Measurements from ENCODE around the gene FAM241A.
"Not testable (repeated sequence)": the region's sequence is repeated elsewhere in the genome, so short reads cannot be mapped to it uniquely, and the experiment has no call there.

FAM241A gene

GRCh38 chr4:112140536-112140935 lies 4.7 kb upstream of the FAM241A start:
- no peak for DNase-seq

GRCh38 chr4:112141366-112142138 lies 3.7 kb upstream of the FAM241A start:
- no peak for DNase-seq

- no peak for DNase-seq
Observed at GRCh38 chr4:112142182-112142581, 3.1 kb upstream of the FAM241A start.

- no peak for DNase-seq
Observed at GRCh38 chr4:112143781-112144180, 1.5 kb upstream of the FAM241A start.

GRCh38 chr4:112144546-112145325 lies 518 bp upstream of the FAM241A start:
- no peak for DNase-seq

- no peak for DNase-seq
Observed at GRCh38 chr4:112145790-112146501, 692 bp downstream of the FAM241A start.

- no peak for DNase-seq
Observed at GRCh38 chr4:112146502-112146813, 1.2 kb downstream of the FAM241A start.

GRCh38 chr4:112147697-112148096 lies 2.4 kb downstream of the FAM241A start:
- no peak for DNase-seq

GRCh38 chr4:112150920-112151319 lies 5.7 kb downstream of the FAM241A start:
- DNase-seq: no peak

GRCh38 chr4:112152521-112152920 lies 7.3 kb downstream of the FAM241A start:
- no peak for DNase-seq

- no peak for DNase-seq
Observed at GRCh38 chr4:112153211-112153791, 8.0 kb downstream of the FAM241A start.

- no peak for DNase-seq
Observed at GRCh38 chr4:112156112-112156511, 10.9 kb downstream of the FAM241A start.

GRCh38 chr4:112156553-112156952 lies 11.3 kb downstream of the FAM241A start:
- DNase-seq: no peak

- DNase-seq: not testable (repeated sequence)
Observed at GRCh38 chr4:112163706-112164105, 18.5 kb downstream of the FAM241A start.

- DNase-seq: no peak
Observed at GRCh38 chr4:112167794-112168193, 22.5 kb downstream of the FAM241A start.

- DNase-seq: no peak
Observed at GRCh38 chr4:112168719-112169500, 23.7 kb downstream of the FAM241A start.

GRCh38 chr4:112170451-112170993 lies 25.3 kb downstream of the FAM241A start:
- no peak for DNase-seq

GRCh38 chr4:112171051-112171763 lies 26.0 kb downstream of the FAM241A start:
- not testable (repeated sequence) for DNase-seq

- DNase-seq: no peak
Observed at GRCh38 chr4:112172180-112172579, 26.9 kb downstream of the FAM241A start.

- no peak for DNase-seq
Observed at GRCh38 chr4:112173593-112174558, 28.6 kb downstream of the FAM241A start.
